Measurements from ENCODE around the gene NME2. TPM values are rescaled to one million over a fixed set of nuclear protein-coding genes. Genes with fewer than 3 reads are reported as not detected.
A peak's percentile ranks its signal among the peaks of the same experiment; 100 is the strongest.

The NME2 gene
- total and polyA plus RNA-seq, 4 experiments from 2014 or later, result 134 to 331 (median 209) TPM

GRCh38 chr17:51153210-51154072 is 12.8 kb upstream of the NME2 start, which contains the start of gene NME1:
TSS of gene NME1 (plus strand) at chr17:51153559. CDS start at chr17:51155655, 2,096 bp downstream.
- no peaks in the 10 kb centered on the region for H3K9me3 Mint-ChIP-seq
- H3K36me3 ChIP-seq (ENCODE audit: insufficient read depth, low read length), result peaks cover 4% of the 10 kb centered on the region
- H3K27me3 ChIP-seq (ENCODE audit: insufficient read depth, low read length), result no peaks in the 10 kb centered on the region
- POLR2A ChIA-PET (ENCODE audit: partially characterized antibody), result interaction anchor here (0.6 to 4.7 kb wide), 29 partner anchors 9 to 374 kb away, joined by 3 to 56 read pairs (median 4); partner anchors contain the start of genes MBTD1, NME2, SPAG9 and TOB1
- peak; percentile 98 to 99 (median 98) for DNase-seq
- no peak within 1 kb of the TSS for H3K4me3 Mint-ChIP-seq
- peak within 1 kb of the TSS; percentile 61 for H3K27ac ChIP-seq (ENCODE audit: low read depth, low read length)
- H3K4me1 Mint-ChIP-seq, result peaks cover 0 to 7% (median 2%) of the 10 kb centered on the region in 4 donors
- H3K4me1 ChIP-seq (ENCODE audit: insufficient read depth, low read length), result peaks cover 21% of the 10 kb centered on the region
- CTCF ChIA-PET (ENCODE audit: partially characterized antibody), result interaction anchor here (0.6 to 9.2 kb wide), 35 partner anchors 9 to 756 kb away, joined by 3 to 161 read pairs (median 4); partner anchors contain the start of genes SPAG9 and UTP18
- peaks cover 4 to 8% of the 10 kb centered on the region in 2 donors for H3K36me3 Mint-ChIP-seq
- peak within 1 kb of the TSS; percentile 77 to 85 for H3K4me3 ChIP-seq (ENCODE audit: low read length in 2 of 2)
- H3K27ac Mint-ChIP-seq, result no peak within 1 kb of the TSS
- H3K9me3 ChIP-seq (ENCODE audit: control insufficient read depth in 1 of 2, low read length in 2 of 2), result no peaks in the 10 kb centered on the region
- H3K27me3 Mint-ChIP-seq, result peaks cover 0 to 1% of the 10 kb centered on the region in 2 donors
- intact Hi-C loops (cut with micrococcal nuclease), result loop anchor here (1.0 to 5.0 kb wide), 8 partner anchors 13 to 445 kb away; partner anchors contain the start of genes MBTD1, NME2, TOB1 and UTP18

GRCh38 chr17:51154176-51154575 is 12.0 kb upstream of the NME2 start:
- H3K27ac ChIP-seq (ENCODE audit: low read depth, low read length), result peak overlapping the region; percentile 60
- peak in 1 of 5 donors; percentile 5 for DNase-seq
- H3K36me3 Mint-ChIP-seq, result peaks cover 4 to 9% of the 10 kb centered on the region in 2 donors

GRCh38 chr17:51155416-51155815 is 10.8 kb upstream of the NME2 start:
- no peak overlapping the region for H3K4me3 ChIP-seq (ENCODE audit: low read length in 2 of 2)
- no peaks in the 10 kb centered on the region for H3K27me3 ChIP-seq (ENCODE audit: insufficient read depth, low read length)
- CTCF ChIA-PET (ENCODE audit: partially characterized antibody), result interaction anchor here (2.3 to 9.2 kb wide), 2 partner anchors 10 to 153 kb away, joined by 11 to 161 read pairs; partner anchors contain the start of gene NME2
- Mint-ChIP-seq H3K4me3 (peak overlapping the region in 2 of 8 donors; percentile 12 to 31), H3K4me1 (peaks cover 0 to 14% (median 2%) of the 10 kb centered on the region in 4 donors), H3K9me3 (no peaks in the 10 kb centered on the region), H3K27me3 (peaks cover 0 to 1% of the 10 kb centered on the region in 2 donors), H3K36me3 (peaks cover 9 to 16% of the 10 kb centered on the region in 2 donors), H3K27ac (peak overlapping the region in 1 of 7 donors; percentile 24)
- no peak for DNase-seq
- peaks cover 21% of the 10 kb centered on the region for H3K4me1 ChIP-seq (ENCODE audit: insufficient read depth, low read length)
- intact Hi-C loops (cut with micrococcal nuclease), result no loop called here
- no peak overlapping the region for H3K27ac ChIP-seq (ENCODE audit: low read depth, low read length)
- no peaks in the 10 kb centered on the region for H3K9me3 ChIP-seq (ENCODE audit: control insufficient read depth in 1 of 2, low read length in 2 of 2)
- POLR2A ChIA-PET (ENCODE audit: partially characterized antibody), result interaction anchor here (1.6 to 4.7 kb wide), 4 partner anchors 7 to 289 kb away, joined by 7 to 56 read pairs (median 14); partner anchors contain the start of genes NME2, SPAG9 and TOB1
- H3K36me3 ChIP-seq (ENCODE audit: insufficient read depth, low read length), result peaks cover 4% of the 10 kb centered on the region

More at GRCh38 chr17:51154176-51154575, 12.0 kb upstream of the NME2 start:
- Histone ChIP-seq H3K36me3 (ENCODE audit: insufficient read depth, low read length) (peaks cover 4% of the 10 kb centered on the region), H3K4me1 (ENCODE audit: insufficient read depth, low read length) (peaks cover 21% of the 10 kb centered on the region), H3K27me3 (ENCODE audit: insufficient read depth, low read length) (no peaks in the 10 kb centered on the region), H3K9me3 (ENCODE audit: control insufficient read depth in 1 of 2, low read length in 2 of 2) (no peaks in the 10 kb centered on the region), H3K4me3 (ENCODE audit: low read length in 2 of 2) (peak overlapping the region; percentile 77 to 85)
- H3K4me1 Mint-ChIP-seq, result peaks cover 0 to 7% (median 2%) of the 10 kb centered on the region in 4 donors
- no peak overlapping the region for H3K27ac Mint-ChIP-seq
- H3K9me3 Mint-ChIP-seq, result no peaks in the 10 kb centered on the region
- intact Hi-C loops (cut with micrococcal nuclease), result loop anchor here (5.0 kb wide), 1 partner anchor 287 kb away; the partner anchor contains the start of gene TOB1
- POLR2A ChIA-PET (ENCODE audit: partially characterized antibody), result interaction anchor here (0.9 to 4.7 kb wide), 12 partner anchors 9 to 291 kb away, joined by 3 to 56 read pairs (median 9); partner anchors contain the start of genes NME2, SPAG9 and TOB1
- CTCF ChIA-PET (ENCODE audit: partially characterized antibody), result interaction anchor here (0.6 to 9.2 kb wide), 7 partner anchors 8 to 152 kb away, joined by 3 to 161 read pairs (median 8); partner anchors contain the start of genes NME2 and SPAG9
- H3K4me3 Mint-ChIP-seq, result no peak overlapping the region
- peaks cover 0 to 1% of the 10 kb centered on the region in 2 donors for H3K27me3 Mint-ChIP-seq

DNA sequence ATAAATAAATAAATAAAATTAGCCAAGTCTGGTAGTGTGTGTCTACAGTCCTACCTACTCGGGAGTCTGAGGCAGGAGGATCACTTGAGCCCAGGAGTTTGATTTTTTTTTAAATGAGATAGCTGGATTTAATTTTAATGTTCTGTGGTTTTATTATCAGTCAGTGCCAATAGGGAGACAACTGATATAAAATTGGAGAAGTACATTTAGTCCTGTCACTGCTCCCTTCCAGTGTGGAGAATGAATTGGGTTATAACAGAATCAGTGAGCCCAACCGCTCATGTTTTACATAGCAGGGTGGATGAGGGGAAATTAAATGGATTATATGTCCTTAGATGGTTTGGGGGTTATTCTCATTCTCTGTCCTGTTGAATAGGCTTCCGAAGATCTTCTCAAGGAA is 6.6 kb upstream of the NME2 start:
- no peak overlapping the region for H3K4me3 ChIP-seq (ENCODE audit: low read length in 2 of 2)
- Mint-ChIP-seq H3K4me3 (no peak overlapping the region), H3K9me3 (no peaks in the 10 kb centered on the region), H3K4me1 (peaks cover 0 to 14% (median under 1%) of the 10 kb centered on the region in 4 donors), H3K27me3 (no peaks in the 10 kb centered on the region), H3K36me3 (peaks cover 16 to 33% of the 10 kb centered on the region in 2 donors), H3K27ac (no peak overlapping the region)
- H3K27ac ChIP-seq (ENCODE audit: low read depth, low read length), result no peak overlapping the region
- no peak for DNase-seq
- CTCF ChIA-PET (ENCODE audit: partially characterized antibody), result no interaction called here
- H3K9me3 ChIP-seq (ENCODE audit: control insufficient read depth in 1 of 2, low read length in 2 of 2), result no peaks in the 10 kb centered on the region
- POLR2A ChIA-PET (ENCODE audit: partially characterized antibody), result no interaction called here
- peaks cover 10% of the 10 kb centered on the region for H3K36me3 ChIP-seq (ENCODE audit: insufficient read depth, low read length)
- intact Hi-C loops (cut with micrococcal nuclease), result no loop called here
- H3K27me3 ChIP-seq (ENCODE audit: insufficient read depth, low read length), result no peaks in the 10 kb centered on the region
- peaks cover 6% of the 10 kb centered on the region for H3K4me1 ChIP-seq (ENCODE audit: insufficient read depth, low read length)

- Mint-ChIP-seq H3K27me3 (no peaks in the 10 kb centered on the region), H3K27ac (peak overlapping the region in 1 of 7 donors; percentile 15), H3K9me3 (peaks cover 0 to 2% (median 0%) of the 10 kb centered on the region in 8 donors), H3K36me3 (peaks cover 16 to 38% of the 10 kb centered on the region in 2 donors), H3K4me1 (peaks cover 8 to 20% (median 12%) of the 10 kb centered on the region in 4 donors), H3K4me3 (no peak overlapping the region)
- intact Hi-C loops (cut with micrococcal nuclease), result no loop called here
- Histone ChIP-seq H3K36me3 (ENCODE audit: insufficient read depth, low read length) (peaks cover 10% of the 10 kb centered on the region), H3K4me1 (ENCODE audit: insufficient read depth, low read length) (peaks cover 6% of the 10 kb centered on the region), H3K4me3 (ENCODE audit: low read length in 2 of 2) (no peak overlapping the region), H3K27ac (ENCODE audit: low read depth, low read length) (no peak overlapping the region), H3K27me3 (ENCODE audit: insufficient read depth, low read length) (no peaks in the 10 kb centered on the region), H3K9me3 (ENCODE audit: control insufficient read depth in 1 of 2, low read length in 2 of 2) (no peaks in the 10 kb centered on the region)
- POLR2A ChIA-PET (ENCODE audit: partially characterized antibody), result interaction anchor here (2.3 kb wide), 1 partner anchor 8 kb away, joined by 20 read pairs; the partner anchor contains the start of gene NME1
- CTCF ChIA-PET (ENCODE audit: partially characterized antibody), result interaction anchor here (1.9 kb wide), 1 partner anchor 8 kb away, joined by 8 read pairs; the partner anchor contains the start of gene NME1
- no peak for DNase-seq
Measured at GRCh38 chr17:51161541-51161940, 4.7 kb upstream of the NME2 start.

DNA sequence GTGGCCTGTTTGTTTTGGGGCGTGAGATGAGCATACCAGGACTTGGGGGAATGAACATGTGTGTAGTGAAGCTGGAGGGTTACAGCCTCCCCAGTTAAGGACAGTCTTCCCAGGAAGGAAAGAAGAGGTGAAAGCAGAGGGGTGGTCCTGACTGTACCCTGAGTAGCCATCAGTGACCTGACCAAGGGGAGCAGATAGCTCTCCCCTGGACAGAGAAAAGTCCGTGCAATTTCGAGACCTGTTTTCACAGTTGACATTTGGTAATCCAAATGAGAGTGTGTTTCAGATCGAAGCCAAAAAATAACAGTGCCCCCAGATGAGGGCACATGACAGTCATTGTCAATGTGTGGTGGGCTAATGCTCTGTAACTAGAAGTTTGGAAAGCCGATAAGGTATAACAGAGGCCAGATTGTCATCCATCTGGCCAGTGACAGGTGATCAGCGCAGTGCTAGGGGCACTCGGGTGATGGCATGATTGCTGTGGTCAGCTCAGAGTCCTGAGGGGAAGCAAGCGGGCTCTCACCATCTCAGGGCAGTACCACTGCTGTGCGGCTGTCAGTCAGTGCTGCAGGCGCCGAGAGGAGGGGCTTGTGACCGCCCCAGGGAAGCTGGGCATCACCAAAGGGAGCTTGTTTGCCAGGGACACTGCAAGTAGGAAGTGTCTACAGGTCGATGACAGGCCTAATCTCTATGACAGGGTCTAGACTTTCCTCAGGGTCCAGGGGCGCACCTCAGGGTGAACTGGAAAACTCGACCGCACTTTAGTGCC is 1.1 kb upstream of the NME2 start:
- Histone ChIP-seq H3K27ac (ENCODE audit: low read depth, low read length) (peak overlapping the region; percentile 61), H3K36me3 (ENCODE audit: insufficient read depth, low read length) (peaks cover 12% of the 10 kb centered on the region), H3K27me3 (ENCODE audit: insufficient read depth, low read length) (no peaks in the 10 kb centered on the region), H3K9me3 (ENCODE audit: control insufficient read depth in 1 of 2, low read length in 2 of 2) (no peaks in the 10 kb centered on the region), H3K4me1 (ENCODE audit: insufficient read depth, low read length) (peaks cover 14% of the 10 kb centered on the region), H3K4me3 (ENCODE audit: low read length in 2 of 2) (peak overlapping the region in 1 of 2 donors; percentile 79)
- H3K27ac Mint-ChIP-seq, result peak overlapping the region; percentile 94 to 99 (median 98)
- H3K36me3 Mint-ChIP-seq, result peaks cover 21 to 46% of the 10 kb centered on the region in 2 donors
- H3K4me3 Mint-ChIP-seq, result peak overlapping the region; percentile 89 to 99 (median 97)
- ChIA-PET POLR2A (ENCODE audit: partially characterized antibody) (interaction anchor here (0.9 to 2.8 kb wide), 6 partner anchors 10 to 299 kb away, joined by 3 to 56 read pairs (median 6); partner anchors contain the start of genes NME1, SPAG9, TOB1 and UTP18), CTCF (ENCODE audit: partially characterized antibody) (interaction anchor here (0.6 to 2.1 kb wide), 4 partner anchors 10 to 161 kb away, joined by 3 to 11 read pairs (median 6); partner anchors contain the start of gene NME1)
- intact Hi-C loops (cut with micrococcal nuclease), result loop anchor here (5.0 kb wide), 1 partner anchor 163 kb away; no protein-coding TSS in a partner anchor
- no peak for DNase-seq
- H3K9me3 Mint-ChIP-seq, result peaks cover 0 to 2% (median 0%) of the 10 kb centered on the region in 8 donors
- no peaks in the 10 kb centered on the region for H3K27me3 Mint-ChIP-seq
- H3K4me1 Mint-ChIP-seq, result peaks cover 15 to 34% (median 24%) of the 10 kb centered on the region in 4 donors
